C1 segment of cervical spinal cord (tissue), 14 donors: Measurements from ENCODE around the gene CCDC28A.

Experiments used
- DNase-seq, 14 donors: peaks; one replicate each; lab custom pipeline; 2025; lab: John Stamatoyannopoulos, UW

The CCDC28A gene

GRCh38 chr6:138795809-138796603, 22.4 kb downstream of the CCDC28A start, which contains the start of gene ECT2L:
ECT2L (plus strand) TSS chr6:138796087; CDS start chr6:138813275, 17,188 bp downstream.
- DNase-seq = peak in 1 of 14 donors; percentile 7

- DNase-seq = no peak
These were observed 23.2 kb downstream of the CCDC28A start for GRCh38 chr6:138796771-138797170.

- no peak for DNase-seq
These were observed 24.4 kb downstream of the CCDC28A start for GRCh38 chr6:138797806-138798446.

- no peak for DNase-seq
These were observed 27.0 kb downstream of the CCDC28A start for GRCh38 chr6:138800377-138801150.

GRCh38 chr6:138803331-138803730, 29.8 kb downstream of the CCDC28A start:
- no peak for DNase-seq

GRCh38 chr6:138803861-138804260, 30.3 kb downstream of the CCDC28A start:
- DNase-seq = no peak

GRCh38 chr6:138805016-138805765, 31.6 kb downstream of the CCDC28A start:
- no peak for DNase-seq

GRCh38 chr6:138806889-138807288, 33.3 kb downstream of the CCDC28A start:
- no peak for DNase-seq

- DNase-seq = no peak
These were observed 36.1 kb downstream of the CCDC28A start for GRCh38 chr6:138809677-138810076.

GRCh38 chr6:138811866-138812265, 38.3 kb downstream of the CCDC28A start:
- DNase-seq = no peak

GRCh38 chr6:138814179-138814834, 40.7 kb downstream of the CCDC28A start:
- DNase-seq = no peak

- no peak for DNase-seq
These were observed 41.7 kb downstream of the CCDC28A start for GRCh38 chr6:138815221-138815620.

GRCh38 chr6:138815797-138816528, 42.4 kb downstream of the CCDC28A start:
- DNase-seq = peak in 1 of 14 donors; percentile 24

GRCh38 chr6:138817799-138818198, 44.2 kb downstream of the CCDC28A start:
- DNase-seq = no peak

- no peak for DNase-seq
These were observed 45.1 kb downstream of the CCDC28A start for GRCh38 chr6:138818496-138819194.

- no peak for DNase-seq
These were observed 48.0 kb downstream of the CCDC28A start for GRCh38 chr6:138821519-138821918.

- no peak for DNase-seq
These were observed 51.0 kb downstream of the CCDC28A start for GRCh38 chr6:138824482-138825144.

- no peak for DNase-seq
These were observed 56.7 kb downstream of the CCDC28A start for GRCh38 chr6:138830248-138830647.

- DNase-seq = no peak
These were observed 58.6 kb downstream of the CCDC28A start for GRCh38 chr6:138832182-138832581.
